GM20431 (cell line): ENCODE measurements around the gene TTLL8.

Experiments
- in situ Hi-C: fragments of 300-500 bp; cut with MseI, MboI; formaldehyde crosslinking; loops from one replicate; pipeline ENCODE4 v1.15.0; 2020; ENCODE audit warnings: low sequenced_read_pairs; ENCODE audit not compliant: unreplicated experiment

The TTLL8 gene

DNA sequence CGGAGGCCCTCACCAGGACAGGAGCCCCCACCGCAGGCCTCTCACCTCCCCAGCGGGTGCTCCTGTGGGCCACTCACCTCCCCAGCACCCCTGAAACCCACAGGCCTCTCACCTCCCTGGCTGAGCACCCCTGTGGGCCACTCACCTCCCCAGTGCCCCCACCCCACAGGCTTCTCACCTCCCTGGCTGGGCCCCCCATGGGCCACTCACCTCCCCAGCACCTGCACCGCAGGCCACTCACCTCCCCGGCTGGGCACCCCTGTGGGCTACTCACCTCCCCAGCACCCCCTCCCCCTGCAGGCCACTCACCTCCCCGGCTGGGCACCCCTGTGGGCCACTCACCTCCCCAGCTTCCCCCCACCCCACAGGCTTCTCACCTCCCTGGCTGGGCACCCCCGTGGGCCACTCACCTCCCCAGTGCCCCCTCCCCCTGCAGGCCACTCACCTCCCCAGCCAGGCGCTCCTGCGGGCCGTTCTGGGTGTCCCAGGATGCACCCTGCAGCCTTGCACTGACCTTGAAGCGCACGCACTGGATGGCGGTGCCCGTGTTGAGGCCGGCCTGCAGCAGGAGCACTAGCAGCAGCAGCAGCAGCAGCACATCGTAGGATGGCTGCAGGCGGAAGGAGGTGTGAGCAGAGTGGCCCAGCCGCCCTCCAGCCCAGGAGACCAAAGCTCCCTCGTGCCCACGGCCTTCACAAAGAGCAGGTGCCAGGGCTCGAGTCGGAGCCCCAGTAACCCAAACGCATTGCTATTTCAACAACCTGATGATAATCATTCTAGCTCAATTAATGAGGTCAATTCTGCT lies 5.7 kb upstream of the TTLL8 start:
- in situ Hi-C loops: no loop called here

DNA sequence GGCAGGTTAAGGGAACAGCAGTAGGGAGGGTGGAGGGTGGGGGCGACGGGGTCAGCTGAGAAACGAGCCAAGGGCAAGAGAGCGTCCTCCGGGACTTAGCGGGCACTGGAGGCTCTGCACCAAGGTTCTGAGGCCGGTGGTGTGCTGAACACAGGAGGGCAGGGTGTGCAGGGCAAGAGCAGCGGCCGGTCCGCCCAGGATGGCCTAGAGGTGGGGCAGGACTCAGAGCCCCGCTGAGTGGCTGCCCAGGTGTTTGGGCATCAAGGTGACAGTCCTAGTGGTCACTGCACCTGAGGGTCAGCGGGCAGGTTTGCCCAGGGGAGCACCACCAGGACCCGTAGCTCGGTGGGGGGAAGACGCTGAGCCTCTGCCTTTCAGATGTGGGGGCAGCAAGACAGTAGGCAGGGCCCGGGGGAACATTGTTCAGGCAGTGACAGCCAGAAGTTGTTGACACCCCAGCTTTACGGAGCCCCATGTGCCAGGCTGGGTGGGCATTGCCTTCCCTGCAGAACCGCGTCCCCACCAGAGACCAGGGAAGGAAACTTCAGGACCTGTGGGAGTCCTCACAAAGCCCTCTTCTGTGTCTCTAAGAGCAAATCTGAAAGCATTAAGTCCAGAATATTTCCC lies 4.5 kb upstream of the TTLL8 start:
- in situ Hi-C loops: no loop called here

DNA sequence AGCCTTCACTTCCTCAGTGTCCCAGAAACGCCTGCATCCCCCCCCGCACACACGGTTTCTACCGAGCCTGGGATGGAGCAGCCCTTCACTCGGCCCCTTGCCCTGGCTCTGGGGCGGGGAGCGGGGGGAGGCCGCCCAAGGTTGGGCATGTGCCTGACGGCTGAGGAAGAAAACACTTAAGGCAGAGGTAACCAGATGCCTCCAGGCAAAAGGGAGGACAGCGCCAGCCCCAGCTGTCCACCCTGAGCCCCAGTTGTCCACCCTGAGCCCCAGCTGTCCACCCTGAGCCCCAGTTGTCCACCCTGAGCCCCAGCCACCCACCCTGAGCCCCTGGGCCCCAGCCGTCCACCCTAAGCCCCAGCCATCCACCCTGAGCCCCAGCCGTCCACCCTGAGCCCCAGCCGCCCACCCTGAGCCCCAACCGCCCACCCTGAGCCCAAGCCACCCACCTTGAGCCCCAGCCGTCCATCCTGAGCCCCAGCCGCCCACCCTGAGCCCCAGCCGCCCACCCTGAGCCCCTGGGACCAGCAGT lies 3.8 kb upstream of the TTLL8 start:
- in situ Hi-C loops: no loop called here

DNA sequence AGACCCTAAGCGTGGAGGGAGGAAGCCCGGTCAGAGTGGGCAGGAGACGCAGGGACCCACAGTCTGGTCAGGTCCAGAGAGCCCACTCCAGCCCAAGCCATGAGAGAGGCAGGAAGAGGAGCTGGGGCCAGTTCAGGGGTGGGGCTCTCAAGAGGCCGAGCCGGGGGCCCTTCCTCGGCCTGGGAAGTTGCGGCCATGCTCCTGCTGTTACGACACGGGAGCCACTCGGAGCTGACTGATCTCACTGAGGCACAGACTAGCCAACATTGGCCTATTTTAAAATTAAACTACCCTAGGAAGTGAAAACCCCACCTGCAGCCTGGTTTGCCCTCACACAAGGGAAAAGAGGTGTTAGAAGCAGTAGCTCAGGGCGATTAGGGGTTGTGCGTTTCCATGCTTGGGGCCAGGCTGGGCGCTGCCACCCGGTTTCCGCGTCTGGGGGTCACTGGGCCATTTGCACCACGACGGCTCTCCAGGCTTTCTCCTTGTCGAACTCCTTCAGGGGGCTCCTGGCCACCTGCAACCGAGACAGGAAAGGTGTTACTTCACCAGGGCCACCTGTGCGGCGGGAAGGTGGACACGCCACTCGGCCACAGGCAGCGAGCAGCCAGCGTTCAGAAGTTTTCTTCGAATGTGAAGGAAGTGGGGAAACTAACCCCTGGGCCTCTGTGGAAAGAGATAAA lies 3.2 kb upstream of the TTLL8 start:
- in situ Hi-C loops: no loop called here

DNA sequence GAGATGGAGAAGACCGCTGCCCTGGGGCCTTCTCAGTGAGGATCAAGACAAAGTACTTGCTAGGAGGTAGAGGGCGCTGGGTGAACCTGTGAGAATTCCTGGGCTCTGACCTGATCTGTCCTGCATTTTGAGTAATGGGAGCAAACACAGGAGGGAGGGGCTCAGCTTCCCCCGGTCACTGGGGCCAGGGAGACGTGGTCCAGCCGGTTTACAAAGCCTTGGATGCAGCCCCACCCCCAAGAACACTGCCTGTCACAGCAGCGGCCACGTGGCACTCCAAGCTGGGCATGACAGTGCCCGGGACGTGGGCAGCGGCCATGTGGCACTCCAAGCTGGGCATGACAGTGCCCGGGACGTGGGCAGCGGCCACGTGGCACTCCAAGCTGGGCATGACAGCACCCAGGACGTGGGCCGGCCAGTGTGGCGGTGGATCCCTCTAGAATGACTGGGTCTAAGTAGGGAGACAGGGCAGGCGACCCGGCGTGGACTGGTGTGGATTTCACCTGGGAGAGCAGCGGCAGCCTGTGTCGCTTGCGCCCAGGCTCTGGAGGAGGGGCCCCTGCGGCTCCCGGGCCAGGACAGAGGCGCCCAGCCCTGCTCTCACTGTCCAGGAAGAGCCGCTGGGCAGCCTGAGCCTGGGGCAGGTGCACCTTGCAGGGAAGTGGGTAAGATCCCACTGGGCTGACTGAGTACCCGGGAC lies 2.5 kb upstream of the TTLL8 start:
- in situ Hi-C loops: no loop called here

DNA sequence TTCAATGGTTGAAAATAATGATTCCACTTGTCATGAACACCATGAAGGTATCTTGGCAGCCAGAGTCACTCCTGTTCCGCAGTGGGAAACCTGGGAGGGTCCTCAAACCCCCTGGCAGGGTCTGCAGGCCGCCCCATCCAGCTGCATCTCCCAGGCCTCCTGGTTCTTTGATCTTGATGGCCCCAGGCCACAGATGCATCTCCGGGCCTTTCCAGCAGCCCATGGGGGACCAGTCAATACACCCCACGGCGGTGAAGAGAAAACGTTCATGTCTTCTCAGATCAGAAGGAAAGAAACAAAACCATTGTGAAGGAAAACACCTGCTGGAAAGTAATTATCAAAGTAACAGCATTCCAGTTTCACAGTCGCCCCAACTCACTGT lies 1.8 kb upstream of the TTLL8 start:
- in situ Hi-C loops: no loop called here

DNA sequence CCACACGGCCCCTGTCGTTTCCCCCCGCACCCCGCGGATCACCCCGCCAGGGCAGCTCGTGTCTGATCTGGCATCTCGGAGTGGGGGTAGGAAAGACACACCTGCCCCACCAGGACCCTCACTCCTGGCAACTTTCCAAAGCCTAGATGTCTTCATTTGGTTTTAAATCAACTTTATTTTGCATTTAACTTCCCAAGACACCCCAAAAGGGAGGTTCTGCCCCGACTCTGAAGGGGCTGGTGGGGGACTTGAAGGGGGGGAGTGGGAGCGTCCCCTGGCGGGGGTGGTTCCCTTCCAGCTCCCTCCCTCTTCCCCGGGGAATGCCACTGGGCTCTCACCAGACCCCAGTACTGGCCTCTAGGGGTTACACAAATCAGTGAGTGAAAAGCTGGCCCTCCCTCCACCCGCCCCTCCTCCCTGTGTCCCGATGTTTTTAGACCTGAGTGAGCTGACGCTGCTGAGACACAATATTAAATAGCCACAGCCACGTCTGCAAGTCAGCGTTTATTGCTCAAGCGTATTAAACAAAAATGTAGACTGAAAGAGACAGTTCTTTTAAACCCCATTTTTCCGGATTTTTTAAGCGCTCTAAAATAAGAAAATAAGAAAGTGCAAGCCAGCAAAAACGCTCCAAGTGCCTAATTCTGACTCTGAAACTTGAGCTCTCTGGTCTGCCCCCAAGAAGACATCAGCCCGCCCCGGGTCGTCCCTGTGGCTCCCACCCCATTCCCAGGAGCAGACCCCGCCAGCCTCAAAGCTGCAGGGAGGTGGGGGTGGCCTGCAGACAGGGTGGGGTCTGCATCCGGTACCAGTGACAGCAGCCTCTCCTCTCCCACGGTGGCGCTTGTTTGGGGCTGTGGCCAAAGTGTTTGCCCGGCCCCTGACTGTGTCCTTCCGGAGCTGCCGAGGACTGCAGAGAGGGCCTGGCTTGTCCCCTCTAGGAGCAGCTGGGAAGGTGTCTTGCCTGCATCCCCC lies 1.1 kb upstream of the TTLL8 start:
- in situ Hi-C loops: no loop called here

DNA sequence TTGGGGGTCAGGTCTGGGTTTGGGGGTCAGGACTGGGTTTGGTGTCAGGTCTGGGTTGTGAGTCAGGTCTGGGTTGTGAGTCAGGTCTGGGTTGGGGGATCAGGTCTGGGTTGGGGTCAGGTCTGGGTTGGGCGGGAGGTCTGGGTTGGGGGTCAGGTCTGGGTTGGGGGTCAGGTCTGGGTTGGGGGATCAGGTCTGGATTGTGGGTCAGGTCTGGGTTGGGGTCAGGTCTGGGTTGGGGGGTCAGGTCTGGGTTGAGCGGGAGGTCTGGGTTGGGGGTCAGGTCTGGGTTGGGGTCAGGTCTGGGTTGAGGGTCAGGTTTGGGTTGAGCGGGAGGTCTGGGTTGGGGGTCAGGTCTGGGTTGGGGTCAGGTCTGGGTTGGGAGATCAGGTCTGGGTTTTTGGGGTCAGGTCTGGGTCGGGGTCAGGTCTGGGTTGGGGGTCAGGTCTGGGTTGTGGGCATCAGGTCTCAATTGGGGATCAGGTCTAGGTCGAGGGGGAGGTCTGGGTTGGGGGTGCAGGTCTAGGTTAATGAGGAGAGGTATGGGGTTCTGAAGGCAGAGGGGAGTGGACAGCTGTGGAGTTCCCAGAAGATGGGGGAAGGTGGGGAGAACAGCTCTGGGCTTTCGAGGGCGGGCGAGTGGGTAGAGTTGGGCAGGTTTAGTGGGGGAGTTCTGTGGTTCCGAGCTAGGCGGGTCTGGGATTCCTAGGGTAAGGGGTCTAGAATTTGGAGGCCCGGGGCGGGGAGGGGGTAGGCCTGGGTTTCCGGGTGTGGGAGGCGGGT lies 629 bp downstream of the TTLL8 start:
- in situ Hi-C loops: no loop called here

DNA sequence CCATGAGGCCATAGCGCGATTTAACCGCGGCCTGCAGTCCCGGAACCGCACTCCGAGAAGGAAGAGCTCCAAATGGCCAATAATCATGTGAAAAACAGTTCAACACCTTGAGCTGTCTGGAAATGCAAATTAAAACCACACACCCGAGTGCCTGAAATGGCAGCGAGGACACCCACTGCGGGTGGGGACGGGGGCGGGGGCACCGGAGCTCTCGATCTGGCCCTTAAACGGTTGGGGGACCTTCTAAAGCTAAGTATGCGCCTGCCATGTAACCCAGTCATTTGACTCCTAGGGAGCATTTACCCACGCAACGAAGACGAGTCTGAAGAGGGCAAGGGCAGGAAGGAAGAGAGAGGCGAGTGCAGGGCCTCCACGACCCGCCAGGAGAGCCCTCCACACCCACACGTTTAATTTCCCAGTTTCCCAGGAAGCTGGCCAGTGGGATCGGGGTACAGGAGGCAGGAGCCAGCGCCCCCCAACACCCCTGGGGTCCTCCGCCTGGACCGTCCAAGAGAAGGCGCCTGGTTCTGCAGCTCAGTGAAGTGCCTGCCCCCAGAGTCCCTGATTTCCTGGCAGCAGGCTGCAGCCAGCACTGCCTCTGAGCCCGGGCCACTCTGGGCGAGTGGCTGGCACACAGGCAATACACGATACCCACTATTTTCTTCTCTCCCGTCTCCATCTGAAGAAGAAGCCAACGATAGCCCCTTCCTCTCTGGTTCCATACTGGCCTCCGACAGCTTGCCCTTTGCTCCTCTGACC lies 1.7 kb downstream of the TTLL8 start:
- in situ Hi-C loops: no loop called here

DNA sequence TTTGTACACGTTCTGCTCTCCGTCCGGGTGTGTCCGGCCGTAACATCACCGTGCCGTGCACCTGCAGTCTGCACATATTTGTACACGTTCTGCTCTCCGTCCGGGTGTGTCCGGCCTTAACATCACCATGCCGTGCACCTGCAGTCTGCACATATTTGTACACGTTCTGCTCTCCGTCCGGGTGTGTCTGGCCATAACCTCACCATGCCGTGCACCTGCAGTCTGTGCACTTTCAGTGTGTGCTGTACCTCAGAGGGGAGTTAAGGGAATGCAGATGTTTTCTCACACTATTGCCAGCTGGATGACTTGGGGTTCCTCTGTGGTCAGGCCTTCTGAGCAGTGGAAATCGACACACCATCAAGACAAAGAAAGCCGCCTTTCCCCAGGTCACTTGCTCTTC lies 4.2 kb downstream of the TTLL8 start:
- in situ Hi-C loops: no loop called here

DNA sequence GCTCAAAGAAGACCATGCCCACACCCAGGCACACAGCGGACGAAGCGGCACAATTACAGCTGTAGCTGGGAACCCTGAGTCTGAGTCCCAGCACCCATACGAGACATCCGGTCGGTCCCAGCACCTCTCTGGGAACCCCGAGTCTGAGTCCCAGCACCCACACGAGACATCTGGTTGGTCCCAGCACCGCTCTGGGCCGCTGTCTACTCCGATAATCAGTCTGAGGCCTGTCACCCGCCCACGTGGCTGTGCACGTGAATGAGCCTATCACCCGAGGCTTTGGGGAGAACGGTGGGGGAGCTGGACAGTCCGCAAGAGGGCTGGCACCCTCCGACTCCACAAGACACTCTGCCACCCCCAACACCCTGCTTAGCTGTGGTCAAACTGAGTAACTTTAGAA lies 6.2 kb downstream of the TTLL8 start:
- in situ Hi-C loops: no loop called here

DNA sequence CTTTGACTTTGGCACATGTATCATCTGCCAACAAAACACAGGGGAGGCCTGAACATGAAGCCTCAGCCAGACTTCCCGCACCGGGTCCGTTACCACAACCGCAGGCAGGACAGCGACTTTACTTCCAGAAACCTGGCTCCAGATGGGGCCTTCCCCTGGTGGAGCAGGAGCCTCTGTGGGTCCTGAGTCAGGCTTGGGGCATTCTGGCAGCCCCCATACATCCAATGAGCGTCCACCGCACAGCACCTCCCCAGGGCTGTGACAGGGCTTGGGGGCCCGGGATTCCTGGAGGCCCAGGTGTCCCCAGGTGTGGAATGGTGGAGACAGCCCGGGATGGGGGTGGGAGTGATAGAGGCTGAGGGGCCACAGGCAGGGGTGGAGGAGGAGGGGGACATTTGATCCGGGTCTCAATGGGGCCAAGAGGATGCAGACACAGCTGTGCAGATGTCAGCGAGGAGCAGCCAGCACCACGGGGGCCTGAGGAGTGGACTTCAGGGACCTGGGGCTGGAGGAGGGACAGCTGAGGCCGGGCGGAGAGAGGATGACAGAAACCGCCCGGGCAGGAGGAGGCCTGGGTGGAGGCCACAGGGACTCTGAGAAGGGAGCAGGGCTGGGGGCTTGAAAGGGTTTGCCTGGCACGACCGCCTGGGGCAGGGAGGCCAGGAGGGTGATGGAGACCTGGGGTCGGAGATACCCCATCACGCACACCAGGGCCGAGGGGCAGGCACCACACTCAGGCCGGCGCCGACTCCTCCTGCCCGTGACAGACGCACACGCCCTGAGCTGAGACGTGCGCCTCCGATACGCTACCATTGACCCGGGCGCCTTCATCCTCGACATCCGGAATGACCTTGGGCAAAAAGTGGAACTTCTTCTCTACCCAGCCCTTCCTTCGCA lies 8.6 kb downstream of the TTLL8 start:
- in situ Hi-C loops: no loop called here

DNA sequence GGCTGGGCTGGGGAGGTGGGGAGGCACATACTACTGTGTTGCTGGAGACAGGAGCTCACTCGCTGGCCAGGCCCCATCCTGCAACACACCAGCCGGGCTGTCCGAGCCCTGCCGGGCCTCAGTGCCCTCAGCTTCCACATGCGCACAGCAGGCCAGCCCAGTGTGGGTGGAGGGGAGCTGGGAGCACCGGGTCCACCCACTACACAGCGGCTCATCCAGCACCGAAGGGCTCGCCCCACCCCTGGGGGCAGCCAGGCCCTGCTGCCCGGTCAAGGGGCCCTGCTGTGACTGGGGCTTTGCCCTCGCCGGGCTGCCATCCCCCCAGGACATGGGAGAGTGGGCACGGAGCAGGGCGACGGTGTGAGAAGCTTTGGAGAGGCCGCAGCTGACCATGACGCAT lies 9.3 kb downstream of the TTLL8 start:
- in situ Hi-C loops: no loop called here

DNA sequence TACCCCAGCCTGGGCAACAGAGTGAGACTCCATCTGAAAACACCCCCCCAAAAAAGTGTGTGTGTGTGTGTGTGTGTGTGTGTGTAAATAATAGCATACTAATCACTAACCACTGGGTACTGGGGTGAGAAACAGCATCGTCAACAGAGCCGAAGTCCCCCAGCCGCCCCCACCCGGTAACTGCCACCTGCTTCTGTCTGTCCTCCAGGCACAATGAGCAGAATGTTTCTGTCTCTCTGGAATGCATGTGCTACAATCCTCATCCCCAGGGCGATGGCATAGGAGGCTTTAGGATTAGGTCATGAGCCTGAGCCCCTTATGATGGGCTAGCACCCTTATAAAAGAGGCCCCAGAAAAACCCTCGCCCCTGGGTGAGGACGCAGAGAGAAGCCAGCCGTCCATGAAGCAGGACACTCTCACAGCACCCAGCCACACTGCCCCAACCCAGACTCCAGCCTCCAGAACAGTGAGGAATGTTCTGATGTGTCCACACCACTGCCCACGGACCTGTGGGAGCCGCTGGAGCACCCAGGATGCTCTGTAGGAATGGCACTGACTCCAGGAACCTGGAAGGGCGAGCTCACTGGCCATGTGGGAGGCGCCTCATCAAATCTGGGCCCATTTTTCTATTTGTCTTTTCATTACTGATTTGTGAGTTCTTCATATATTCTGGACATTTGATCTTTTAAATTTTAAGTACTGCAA lies 9.9 kb downstream of the TTLL8 start:
- in situ Hi-C loops: no loop called here

DNA sequence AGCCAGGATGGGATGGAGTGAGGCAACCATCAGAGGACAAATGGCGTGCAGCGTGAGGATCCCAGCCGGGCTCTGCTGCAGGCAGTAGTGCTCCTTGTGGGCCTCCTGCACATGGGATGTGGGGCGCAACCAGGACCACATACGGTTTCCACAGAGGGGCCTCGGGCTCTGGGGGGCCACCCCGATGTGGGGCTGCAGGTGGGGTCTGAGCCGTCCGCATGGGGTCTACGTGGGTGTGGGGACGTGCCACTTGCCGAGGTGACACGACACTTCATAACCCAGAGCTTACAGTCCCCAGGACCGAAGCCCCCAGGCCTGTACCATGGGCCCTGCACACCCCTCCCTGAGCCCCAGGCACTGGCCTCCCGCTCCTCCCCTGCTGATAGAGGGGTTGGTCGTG lies 10.8 kb downstream of the TTLL8 start:
- in situ Hi-C loops: no loop called here

DNA sequence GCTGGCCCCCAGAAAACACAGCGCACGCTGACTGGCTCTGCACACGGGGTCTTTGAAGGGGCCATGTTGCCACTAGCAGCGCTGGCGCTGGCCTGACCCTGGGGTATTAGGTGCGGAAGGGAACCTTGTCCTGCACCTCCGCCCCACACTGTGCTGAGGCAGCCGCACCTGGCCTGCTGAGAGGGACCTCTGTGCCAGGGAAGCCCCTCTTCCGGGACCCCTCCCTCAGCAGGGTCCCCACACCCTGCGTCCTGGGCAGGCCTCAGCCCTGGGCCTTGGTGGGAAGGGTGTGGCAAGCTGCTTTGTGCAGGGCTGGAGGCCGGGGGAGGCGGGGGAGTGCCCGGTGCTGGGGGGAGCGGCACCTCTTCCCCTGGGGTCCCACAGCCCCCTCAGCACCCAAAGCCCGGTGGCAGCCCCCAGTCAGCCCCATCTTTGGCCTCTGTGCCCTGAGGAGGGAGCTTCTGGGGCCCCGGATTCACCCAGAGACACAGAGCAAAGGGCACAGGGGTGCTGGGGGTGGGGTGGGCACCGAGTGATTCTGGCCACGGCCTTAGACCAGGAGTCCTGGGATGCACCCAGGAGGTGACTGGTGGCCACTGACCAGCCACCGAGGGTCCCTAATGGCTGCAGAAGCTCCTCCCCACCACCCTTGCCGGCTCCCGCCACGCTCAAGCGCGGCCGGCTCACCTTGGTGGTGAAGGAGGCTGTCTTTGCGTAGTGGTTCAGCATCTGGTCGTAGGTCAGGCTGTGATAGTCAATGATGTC lies 11.4 kb downstream of the TTLL8 start:
- in situ Hi-C loops: no loop called here
